Nucleus accumbens (tissue), 56 donors: ENCODE data around the gene LRRC1.

ENCODE experiments used
- DNase-seq, 56 donors: peaks; one replicate each; lab custom pipeline; 2025; lab: John Stamatoyannopoulos, UW

Gene LRRC1

GRCh38 chr6:53916804-53917463 lies 122.1 kb downstream of the LRRC1 start:
- peak in 6 of 56 donors; percentile 4 to 49 (median 22) for DNase-seq

- DNase-seq = no peak
These were observed 122.6 kb downstream of the LRRC1 start for GRCh38 chr6:53917464-53917842.

DNA sequence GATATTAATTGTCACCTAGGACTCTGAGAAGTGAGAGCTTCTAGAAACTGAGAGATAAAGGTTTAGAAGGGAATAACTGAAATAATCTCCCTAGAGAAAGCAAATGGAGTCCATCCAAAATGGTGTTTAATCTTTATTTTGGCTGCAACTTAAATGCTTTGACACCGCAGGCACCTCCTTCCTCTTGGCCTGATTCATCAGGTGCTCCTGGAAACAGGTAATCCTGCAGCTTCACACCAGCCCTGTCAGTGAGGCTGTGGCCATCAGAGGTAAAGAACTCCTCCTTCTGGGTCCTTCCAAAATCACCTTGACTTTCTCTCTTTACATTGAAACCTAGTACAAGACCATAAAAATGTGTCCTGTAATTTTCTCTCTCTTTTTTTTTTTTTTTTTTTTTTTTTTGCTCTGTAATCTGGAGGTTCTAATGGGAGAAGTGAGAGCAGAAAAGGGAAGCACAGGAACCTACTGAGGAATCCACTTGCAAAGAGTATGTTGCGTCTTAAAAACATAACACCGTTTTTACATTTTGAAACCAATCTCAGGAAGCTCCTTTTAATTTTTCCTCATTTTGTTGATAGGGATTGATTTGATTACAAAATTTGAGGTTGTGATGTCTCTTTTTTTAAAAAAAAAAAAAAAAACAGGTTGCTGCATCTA lies 124.2 kb downstream of the LRRC1 start:
- DNase-seq = no peak

DNA sequence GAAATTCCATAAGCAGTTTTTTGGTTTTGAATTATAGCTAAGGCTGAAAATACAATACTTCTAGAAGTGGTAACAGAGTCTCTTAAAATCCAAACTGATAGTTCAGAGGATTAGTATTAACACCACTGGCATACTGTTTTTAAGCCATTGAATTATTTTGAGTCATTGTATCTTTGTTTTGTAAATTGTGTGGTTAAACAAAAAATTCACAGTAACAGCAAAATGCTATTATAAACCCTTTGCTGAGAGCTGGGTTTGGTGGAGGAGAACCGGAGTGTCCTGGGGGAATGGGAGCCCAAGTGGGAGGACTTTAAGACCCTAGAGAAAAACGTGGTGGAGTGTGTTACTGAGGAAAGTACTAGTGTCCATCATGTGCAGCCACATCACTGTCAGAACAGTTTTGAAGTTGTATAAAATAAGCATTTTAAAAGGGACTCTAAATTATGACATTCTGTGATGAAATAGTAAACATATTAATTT lies 125.1 kb downstream of the LRRC1 start:
- DNase-seq = no peak

- DNase-seq = no peak
These were observed 126.1 kb downstream of the LRRC1 start for GRCh38 chr6:53920881-53921280.

- DNase-seq = no peak
These were observed 126.8 kb downstream of the LRRC1 start for GRCh38 chr6:53921639-53922038.

DNA sequence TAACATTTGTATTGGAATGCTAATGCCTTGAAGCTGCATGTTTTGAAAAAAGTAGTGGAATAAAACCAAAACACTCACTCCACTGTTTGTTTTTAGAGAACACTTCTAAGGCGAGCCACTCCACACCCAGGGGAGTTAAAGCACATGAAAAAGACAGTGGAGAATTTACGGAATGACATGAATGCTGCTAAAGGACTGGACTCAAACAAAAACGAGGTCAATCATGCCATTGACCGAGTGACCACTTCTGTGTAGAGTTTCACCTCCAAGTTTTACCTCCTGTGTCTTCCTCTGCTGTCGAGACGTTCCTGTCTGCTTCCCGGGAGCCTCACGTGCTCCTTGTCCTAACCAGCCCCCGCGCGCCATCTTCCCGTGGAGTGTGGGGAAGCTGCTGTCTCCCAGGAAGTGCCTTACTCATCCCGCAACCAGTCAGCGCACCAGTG lies 127.8 kb downstream of the LRRC1 start:
- no peak for DNase-seq

- no peak for DNase-seq
These were observed 129.5 kb downstream of the LRRC1 start for GRCh38 chr6:53924277-53924676.

DNA sequence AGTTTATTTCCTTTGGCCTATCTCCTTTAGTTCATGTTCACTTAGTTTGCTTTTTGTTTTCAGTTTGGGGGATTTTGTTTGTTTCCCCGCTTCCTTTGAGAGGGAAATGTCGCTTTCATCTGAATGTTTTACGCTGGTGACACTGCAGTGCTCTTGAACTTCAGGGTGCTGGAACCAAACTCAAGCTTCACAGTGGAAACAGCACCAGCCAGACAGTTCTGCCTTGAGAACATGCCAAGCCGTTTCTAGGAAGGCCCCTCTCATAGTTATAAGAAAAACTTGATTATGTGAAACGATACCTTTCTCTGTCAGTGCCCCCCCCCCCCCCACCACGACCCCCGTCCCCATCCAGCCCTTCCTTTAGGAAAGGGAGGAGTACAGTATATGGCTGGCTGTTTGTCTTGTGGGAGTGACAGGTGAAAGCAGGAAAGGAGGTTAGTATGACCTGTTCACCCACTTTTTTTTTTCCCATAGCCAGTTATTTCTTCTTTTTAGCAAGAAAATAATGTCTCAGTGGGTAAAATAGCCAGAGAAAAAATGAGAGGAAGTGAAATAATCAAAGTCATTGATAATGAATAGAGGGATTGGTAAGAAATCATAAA lies 130.1 kb downstream of the LRRC1 start:
- no peak for DNase-seq

GRCh38 chr6:53925891-53926290 lies 131.1 kb downstream of the LRRC1 start:
- no peak for DNase-seq

- no peak for DNase-seq
These were observed 131.7 kb downstream of the LRRC1 start for GRCh38 chr6:53926505-53926904.

- no peak for DNase-seq
These were observed 133.8 kb downstream of the LRRC1 start for GRCh38 chr6:53928641-53929040.

GRCh38 chr6:53929041-53929820 lies 134.4 kb downstream of the LRRC1 start:
- DNase-seq = no peak

GRCh38 chr6:53929821-53930120 lies 135.0 kb downstream of the LRRC1 start:
- DNase-seq = no peak

DNA sequence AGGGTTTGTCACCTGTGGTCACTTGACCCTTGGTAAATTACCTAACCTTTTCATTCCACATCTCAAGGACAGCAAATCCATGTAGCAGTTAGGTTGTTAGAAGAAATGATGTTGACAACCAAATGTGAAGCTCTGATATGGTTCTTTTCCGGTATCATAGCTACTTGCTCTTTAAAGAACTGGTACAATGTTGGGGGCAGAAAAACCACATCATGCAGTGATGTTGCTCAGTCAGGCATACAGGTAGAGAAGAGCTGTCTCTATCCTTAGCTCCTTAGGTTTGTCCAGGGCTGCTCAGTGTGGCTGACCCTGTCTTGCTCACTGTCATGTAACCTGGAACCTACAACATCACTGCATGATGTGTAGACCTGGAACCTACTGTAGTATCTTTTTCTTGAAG lies 135.5 kb downstream of the LRRC1 start:
- no peak for DNase-seq

DNA sequence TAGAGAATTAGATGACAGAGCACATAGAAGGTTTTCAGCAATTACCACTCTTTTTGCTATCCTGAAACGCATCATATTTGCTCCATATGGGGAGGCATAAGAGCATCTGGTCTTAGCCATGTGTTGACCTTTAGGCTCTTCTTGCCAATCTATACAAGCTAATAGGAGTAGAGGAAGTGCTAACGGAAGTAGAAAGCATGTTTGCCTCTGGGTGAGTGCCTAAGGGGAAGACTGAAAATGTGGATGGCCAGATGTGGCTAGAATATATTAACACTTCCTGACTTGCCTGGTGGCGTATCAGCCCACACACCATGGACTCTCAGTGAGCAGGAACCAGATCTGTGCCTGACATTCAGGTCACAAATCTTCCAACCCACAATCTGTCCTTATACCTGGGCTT lies 136.3 kb downstream of the LRRC1 start:
- DNase-seq = no peak

DNA sequence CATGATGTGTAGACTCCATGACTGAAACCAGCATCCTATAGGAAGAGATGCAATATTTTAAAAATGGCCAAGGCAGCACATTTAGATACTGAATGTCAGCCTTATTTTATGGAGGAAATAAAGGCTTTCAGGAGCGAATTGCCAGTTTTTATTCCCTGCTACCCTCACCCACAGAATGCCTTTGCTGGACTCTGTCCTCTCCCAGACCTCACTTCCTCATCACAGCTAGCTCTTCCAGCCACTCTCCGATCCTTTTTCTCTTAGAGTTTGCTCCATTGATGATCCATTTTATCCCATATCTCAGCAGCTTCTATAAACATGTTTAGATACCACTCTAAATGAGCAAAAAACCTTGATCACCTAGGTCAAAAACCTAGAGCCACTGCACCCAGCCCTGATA lies 137.7 kb downstream of the LRRC1 start:
- no peak for DNase-seq

DNA sequence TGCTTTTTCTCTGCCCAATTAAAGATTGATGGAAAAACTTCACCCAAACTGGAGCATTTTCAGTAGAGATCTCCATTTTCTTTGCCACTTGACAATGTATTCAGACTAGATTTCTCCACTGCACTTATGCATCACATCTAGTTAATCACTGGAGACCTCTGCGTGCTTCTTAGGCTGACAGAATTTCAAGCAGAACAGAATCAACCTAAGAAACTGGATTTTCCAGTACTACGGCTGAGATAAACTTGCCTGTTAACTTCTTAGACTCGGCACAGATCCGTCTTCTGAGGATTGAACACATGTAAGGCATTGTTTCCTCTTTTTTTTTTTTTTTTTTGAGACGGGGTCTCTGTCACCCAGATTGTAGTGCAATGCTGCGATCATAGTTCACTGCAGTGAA lies 139.2 kb downstream of the LRRC1 start:
- DNase-seq = no peak

GRCh38 chr6:53937461-53937860 lies 142.7 kb downstream of the LRRC1 start:
- DNase-seq = no peak

DNA sequence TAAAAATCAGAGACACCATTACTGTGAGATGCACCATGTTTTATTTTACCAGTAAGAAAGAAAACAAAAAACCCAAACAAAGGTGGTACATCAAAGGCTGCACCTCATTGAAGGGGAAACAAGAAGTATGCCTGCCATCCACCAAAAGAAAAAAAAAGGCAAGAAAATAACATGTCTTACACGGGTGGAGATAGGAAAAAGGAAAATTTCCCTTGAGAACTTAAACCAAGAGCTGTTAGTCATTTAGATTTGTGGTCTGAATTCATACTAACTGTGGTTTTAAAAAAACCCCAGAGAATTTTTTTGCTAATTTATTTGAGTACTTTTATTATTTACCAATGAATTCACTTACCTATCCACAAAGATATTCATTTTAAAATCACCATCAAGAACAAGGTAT lies 144.0 kb downstream of the LRRC1 start:
- DNase-seq = no peak

GRCh38 chr6:53939830-53940229 lies 145.0 kb downstream of the LRRC1 start:
- no peak for DNase-seq
